HG02763 (cell line): ENCODE results near the gene ITPKC.

Experiments
- ATAC-seq: cut with Tn5 transposase; IDR thresholded peaks from one replicate; pipeline ENCODE4 v1.9.1; 2021; ENCODE audit warnings: mild to moderate bottlenecking, moderate library complexity; ENCODE audit not compliant: unreplicated experiment

The ITPKC gene

GRCh38 chr19:40739030-40739839, 22.3 kb downstream of the ITPKC start:
- no peak for ATAC-seq

GRCh38 chr19:40739871-40740703, 23.2 kb downstream of the ITPKC start:
- ATAC-seq = no peak

- no peak for ATAC-seq
Measured at GRCh38 chr19:40740747-40741146, 23.8 kb downstream of the ITPKC start.

- ATAC-seq = no peak
Measured at GRCh38 chr19:40741527-40742390, 24.8 kb downstream of the ITPKC start.

- ATAC-seq = no peak
Measured at GRCh38 chr19:40742477-40742876, 25.6 kb downstream of the ITPKC start.

- no peak for ATAC-seq
Measured at GRCh38 chr19:40742886-40743285, 26.0 kb downstream of the ITPKC start.

GRCh38 chr19:40743926-40744325, 27.0 kb downstream of the ITPKC start:
- no peak for ATAC-seq

- ATAC-seq = no peak
Measured at GRCh38 chr19:40744554-40745401, 27.9 kb downstream of the ITPKC start.

- ATAC-seq = no peak
Measured at GRCh38 chr19:40745402-40745780, 28.5 kb downstream of the ITPKC start.

GRCh38 chr19:40747536-40747935, 30.6 kb downstream of the ITPKC start:
- no peak for ATAC-seq

- peak; percentile 91 for ATAC-seq
Measured at GRCh38 chr19:40750058-40750873, 33.4 kb downstream of the ITPKC start, which contains the start of gene ACTMAP. ACTMAP (minus strand) TSS chr19:40750477; CDS start chr19:40749803, 674 bp downstream.

- ATAC-seq = peak; percentile 54
Measured at GRCh38 chr19:40750874-40751537, 34.1 kb downstream of the ITPKC start, which contains the start of gene SNRPA. SNRPA (plus strand) TSS chr19:40751203; CDS start chr19:40751409, 206 bp downstream.

GRCh38 chr19:40752257-40752781, 35.4 kb downstream of the ITPKC start:
- ATAC-seq = no peak

- ATAC-seq = no peak
Measured at GRCh38 chr19:40754611-40755247, 37.8 kb downstream of the ITPKC start.

- ATAC-seq = no peak
Measured at GRCh38 chr19:40755248-40755624, 38.3 kb downstream of the ITPKC start.

- no peak for ATAC-seq
Measured at GRCh38 chr19:40755791-40756190, 38.9 kb downstream of the ITPKC start.

- no peak for ATAC-seq
Measured at GRCh38 chr19:40756502-40757110, 39.7 kb downstream of the ITPKC start.
